WTC11 (cell line): ENCODE results near the gene RPL6.

Source experiments
- ATF6 ChIP-seq: sonication (generic); formaldehyde crosslinking; IDR thresholded peaks from 2 replicates; pipeline ENCODE4 v1.8.1; 2023; ENCODE audit warnings: mild to moderate bottlenecking, missing genetic modification reagents
- CTCF ChIP-seq: fragments of 200-600 bp; IDR thresholded peaks from 2 replicates; pipeline ENCODE4 v1.8.0; 2022; ENCODE audit warnings: antibody characterized with exemption
- FOXJ3 ChIP-seq: sonication (generic); formaldehyde crosslinking; IDR thresholded peaks from 2 replicates; pipeline ENCODE4 v1.9.0; 2021; ENCODE audit warnings: missing genetic modification reagents, mild to moderate bottlenecking, borderline replicate concordance
- FOXK1 ChIP-seq: sonication (generic); formaldehyde crosslinking; IDR thresholded peaks from 2 replicates; pipeline ENCODE4 v1.8.0; 2022; ENCODE audit warnings: mild to moderate bottlenecking, moderate library complexity, missing genetic modification reagents
- GABPB1 ChIP-seq: sonication (generic); formaldehyde crosslinking; IDR thresholded peaks from 2 replicates; pipeline ENCODE4 v1.8.1; 2023; ENCODE audit warnings: mild to moderate bottlenecking, missing genetic modification reagents
- JAZF1 ChIP-seq: fragments of 250-450 bp; sonication (Bioruptor Pico); IDR thresholded peaks from 2 replicates; pipeline ENCODE4 v1.9.0; 2021; ENCODE audit warnings: moderate library complexity, mild to moderate bottlenecking, inconsistent platforms
- NR2C2 ChIP-seq: sonication (generic); formaldehyde crosslinking; IDR thresholded peaks from 2 replicates; pipeline ENCODE4 v1.8.0; 2022; ENCODE audit warnings: mild to moderate bottlenecking, missing genetic modification reagents
- NR3C1 ChIP-seq: sonication (generic); formaldehyde crosslinking; conservative IDR thresholded peaks from 2 replicates; pipeline ENCODE4 v1.8.1; 2023; ENCODE audit warnings: low read depth, mild to moderate bottlenecking, missing genetic modification reagents
- TCF7 ChIP-seq: sonication (generic); formaldehyde crosslinking; IDR thresholded peaks from 2 replicates; pipeline ENCODE4 v1.8.0; 2022; ENCODE audit warnings: mild to moderate bottlenecking, low read depth, missing genetic modification reagents, moderate library complexity
- ZBTB21 ChIP-seq: sonication (generic); formaldehyde crosslinking; IDR thresholded peaks from 2 replicates; pipeline ENCODE4 v1.8.1; 2023; ENCODE audit warnings: mild to moderate bottlenecking, missing genetic modification reagents, borderline replicate concordance

GRCh38 chr12:112401903-112402498, 7.4 kb downstream of the RPL6 start:
- TF ChIP-seq JAZF1 (CRISPR knock-in tag): no peak
- TF ChIP-seq FOXJ3 (CRISPR knock-in tag): no peak
- no peak for TF ChIP-seq CTCF
- TF ChIP-seq ZBTB21 (CRISPR knock-in tag): no peak
- no peak for TF ChIP-seq ATF6
- TF ChIP-seq NR2C2 (CRISPR knock-in tag): no peak
- no peak for TF ChIP-seq TCF7
- TF ChIP-seq FOXK1 (CRISPR knock-in tag): no peak
- TF ChIP-seq GABPB1: no peak
- TF ChIP-seq NR3C1: no peak
